ENCODE results near the gene PRRX1.

The PRRX1 gene

GRCh38 chr1:170691258-170691657 is 27.3 kb downstream of the PRRX1 start:
- Histone ChIP-seq H3K9me2 (replicated peaks; ENCODE audit: insufficient read depth, low read length) (no peaks in the 10 kb centered on the region), H3K9me3 (replicated peaks; ENCODE audit: insufficient read depth, low read length) (no peaks in the 10 kb centered on the region), H3K27ac (ENCODE audit: low read length) (no peak overlapping the region), H3K9ac (ENCODE audit: low read length) (no peak overlapping the region), H2AFZ (ENCODE audit: low read length) (no peak overlapping the region), H3K36me3 (replicated peaks; ENCODE audit: insufficient read depth, low read length) (no peaks in the 10 kb centered on the region), H3K4me3 (ENCODE audit: low read length) (no peak overlapping the region), H3K4me1 (ENCODE audit: low read length) (0 out of 2 replicates have a peak, but pooled peaks cover 4% of the 10 kb centered on the region), H4K20me1 (ENCODE audit: insufficient read depth, low read length) (no peaks in the 10 kb centered on the region), H3K4me2 (ENCODE audit: low read depth, low read length) (no peak overlapping the region), H3K27me3 (replicated peaks; ENCODE audit: insufficient read depth, low read length) (no peaks in the 10 kb centered on the region), H3F3A (ENCODE audit: insufficient read depth, low read length) (no peaks in the 10 kb centered on the region), H3K79me2 (ENCODE audit: low read length) (no peaks in the 10 kb centered on the region)
- DNase-seq: no peak
- TF ChIP-seq EZH2 (optimal IDR thresholded peaks at IDR 0.05; ENCODE audit: low read depth, low read length) (no peak), CTCF (IDR thresholded peaks at IDR 0.05; ENCODE audit: low read length) (no peak), EZH2phosphoT487 (IDR thresholded peaks at IDR 0.05; ENCODE audit: low read length) (no peak)

GRCh38 chr1:170692866-170693575 is 29.1 kb downstream of the PRRX1 start:
- H3K9me3 ChIP-seq (replicated peaks; ENCODE audit: insufficient read depth, low read length): no peaks in the 10 kb centered on the region
- no peak for DNase-seq
- no peak overlapping the region for H3K4me2 ChIP-seq (ENCODE audit: low read depth, low read length)
- H3F3A ChIP-seq (ENCODE audit: insufficient read depth, low read length): no peaks in the 10 kb centered on the region
- no peaks in the 10 kb centered on the region for H3K27me3 ChIP-seq (replicated peaks; ENCODE audit: insufficient read depth, low read length)
- H3K27ac ChIP-seq (ENCODE audit: low read length): no peak overlapping the region
- H3K36me3 ChIP-seq (replicated peaks; ENCODE audit: insufficient read depth, low read length): no peaks in the 10 kb centered on the region
- no peaks in the 10 kb centered on the region for H3K79me2 ChIP-seq (ENCODE audit: low read length)
- H4K20me1 ChIP-seq (ENCODE audit: insufficient read depth, low read length): no peaks in the 10 kb centered on the region
- no peak overlapping the region for H3K4me3 ChIP-seq (ENCODE audit: low read length)
- no peak overlapping the region for H3K9ac ChIP-seq (ENCODE audit: low read length)
- H2AFZ ChIP-seq (ENCODE audit: low read length): no peak overlapping the region
- no peak for TF ChIP-seq EZH2 (optimal IDR thresholded peaks at IDR 0.05; ENCODE audit: low read depth, low read length)
- no peak for TF ChIP-seq CTCF (IDR thresholded peaks at IDR 0.05; ENCODE audit: low read length)
- TF ChIP-seq EZH2phosphoT487 (IDR thresholded peaks at IDR 0.05; ENCODE audit: low read length): no peak
- 0 out of 2 replicates have a peak, but pooled peaks cover 4% of the 10 kb centered on the region for H3K4me1 ChIP-seq (ENCODE audit: low read length)
- H3K9me2 ChIP-seq (replicated peaks; ENCODE audit: insufficient read depth, low read length): no peaks in the 10 kb centered on the region

- Histone ChIP-seq H3K4me1 (ENCODE audit: low read length) (0 out of 2 replicates have a peak, but pooled peaks cover 4% of the 10 kb centered on the region), H3K4me2 (ENCODE audit: low read depth, low read length) (no peak overlapping the region), H2AFZ (ENCODE audit: low read length) (no peak overlapping the region)
These were observed 30.4 kb downstream of the PRRX1 start for GRCh38 chr1:170694172-170694926.

More at GRCh38 chr1:170694172-170694926, 30.4 kb downstream of the PRRX1 start:
- H3K4me3 ChIP-seq (ENCODE audit: low read length): no peak overlapping the region
- no peak for TF ChIP-seq EZH2phosphoT487 (IDR thresholded peaks at IDR 0.05; ENCODE audit: low read length)
- TF ChIP-seq CTCF (IDR thresholded peaks at IDR 0.05; ENCODE audit: low read length): no peak
- TF ChIP-seq EZH2 (optimal IDR thresholded peaks at IDR 0.05; ENCODE audit: low read depth, low read length): no peak
- H4K20me1 ChIP-seq (ENCODE audit: insufficient read depth, low read length): no peaks in the 10 kb centered on the region
- no peaks in the 10 kb centered on the region for H3K9me3 ChIP-seq (replicated peaks; ENCODE audit: insufficient read depth, low read length)
- H3K9ac ChIP-seq (ENCODE audit: low read length): no peak overlapping the region
- no peaks in the 10 kb centered on the region for H3K36me3 ChIP-seq (replicated peaks; ENCODE audit: insufficient read depth, low read length)
- H3K27me3 ChIP-seq (replicated peaks; ENCODE audit: insufficient read depth, low read length): no peaks in the 10 kb centered on the region
- no peaks in the 10 kb centered on the region for H3K79me2 ChIP-seq (ENCODE audit: low read length)
- no peak overlapping the region for H3K27ac ChIP-seq (ENCODE audit: low read length)
- H3K9me2 ChIP-seq (replicated peaks; ENCODE audit: insufficient read depth, low read length): no peaks in the 10 kb centered on the region
- no peaks in the 10 kb centered on the region for H3F3A ChIP-seq (ENCODE audit: insufficient read depth, low read length)
- DNase-seq: no peak

All from MM.1S (cell line).